ENCODE results near the gene PPP2R3A.

PPP2R3A gene

GRCh38 chr3:136021803-136022202 is 56.3 kb downstream of the PPP2R3A start:
- H3K18ac ChIP-seq (ENCODE audit: low read depth in 1 of 2, low read length in 2 of 2), result no peak overlapping the region
- H2BK12ac ChIP-seq (ENCODE audit: low read length in 2 of 2), result no peak overlapping the region
- no peak overlapping the region for H4K8ac ChIP-seq (ENCODE audit: low read length)
- H3K36me3 ChIP-seq (ENCODE audit: control insufficient read depth in 1 of 2, insufficient read depth in 2 of 2, low read depth in 1 of 2, low read length in 2 of 2), result peaks cover 0 to 2% of the 10 kb centered on the region in 2 experiments
- no peaks in the 10 kb centered on the region for H3K4me1 ChIP-seq (ENCODE audit: control insufficient read depth, insufficient read depth, low read depth, low read length)
- no peak overlapping the region for H4K91ac ChIP-seq (ENCODE audit: low read length)
- no peak overlapping the region for H2BK120ac ChIP-seq (ENCODE audit: low read depth, low read length)
- H3K79me1 ChIP-seq (replicated peaks; ENCODE audit: low read length, poor library complexity, severe bottlenecking), result peaks cover 12% of the 10 kb centered on the region
- H3K4me2 ChIP-seq (ENCODE audit: low read length, poor library complexity, severe bottlenecking), result no peak overlapping the region
- H3K9me3 ChIP-seq (ENCODE audit: control insufficient read depth, low read length), result no peaks in the 10 kb centered on the region
- no peaks in the 10 kb centered on the region for H3K27me3 ChIP-seq (ENCODE audit: control insufficient read depth in 1 of 2, insufficient read depth in 1 of 2, low read length in 2 of 2)
- no peak overlapping the region for H3K27ac ChIP-seq (ENCODE audit: low read length, poor library complexity, severe bottlenecking)
- no peak overlapping the region for H3K4me3 ChIP-seq (ENCODE audit: insufficient read depth in 1 of 2, low read depth in 1 of 2, low read length in 2 of 2)
- H3K4ac ChIP-seq (ENCODE audit: low read depth in 1 of 2, low read length in 2 of 2), result no peak overlapping the region
- WGBS, result no CpG with 5 or more reads among the region's 1 CpG
- H2AFZ ChIP-seq (ENCODE audit: low read depth, low read length), result no peak overlapping the region
- no peak overlapping the region for H3K23ac ChIP-seq (ENCODE audit: low read length in 2 of 2)
- H2BK5ac ChIP-seq (ENCODE audit: low read depth, low read length, poor library complexity, severe bottlenecking), result no peak overlapping the region
- no peak for DNase-seq
- no peak overlapping the region for H3K9ac ChIP-seq (ENCODE audit: low read length)
- no peak overlapping the region for H3K14ac ChIP-seq (ENCODE audit: low read length in 2 of 2)
- no peak overlapping the region for H2BK15ac ChIP-seq (ENCODE audit: low read depth, poor library complexity, severe bottlenecking)
- H2AK5ac ChIP-seq (ENCODE audit: low read length, severe bottlenecking), result no peak overlapping the region

GRCh38 chr3:136022529-136023263 is 57.2 kb downstream of the PPP2R3A start:
- Histone ChIP-seq H2BK120ac (ENCODE audit: low read depth, low read length) (no peak overlapping the region), H4K91ac (ENCODE audit: low read length) (no peak overlapping the region), H3K36me3 (ENCODE audit: control insufficient read depth in 1 of 2, insufficient read depth in 2 of 2, low read depth in 1 of 2, low read length in 2 of 2) (peaks cover 0 to 10% of the 10 kb centered on the region in 2 experiments), H2BK5ac (ENCODE audit: low read depth, low read length, poor library complexity, severe bottlenecking) (no peak overlapping the region), H3K9me3 (ENCODE audit: control insufficient read depth, low read length) (no peaks in the 10 kb centered on the region), H3K9ac (ENCODE audit: low read length) (no peak overlapping the region), H3K27ac (ENCODE audit: low read length, poor library complexity, severe bottlenecking) (no peak overlapping the region), H3K14ac (ENCODE audit: low read length in 2 of 2) (no peak overlapping the region), H3K18ac (ENCODE audit: low read depth in 1 of 2, low read length in 2 of 2) (no peak overlapping the region), H3K4ac (ENCODE audit: low read depth in 1 of 2, low read length in 2 of 2) (no peak overlapping the region), H3K4me3 (ENCODE audit: insufficient read depth in 1 of 2, low read depth in 1 of 2, low read length in 2 of 2) (no peak overlapping the region), H3K4me1 (ENCODE audit: control insufficient read depth, insufficient read depth, low read depth, low read length) (no peaks in the 10 kb centered on the region), H3K23ac (ENCODE audit: low read length in 2 of 2) (no peak overlapping the region), H4K8ac (ENCODE audit: low read length) (no peak overlapping the region), H2AK5ac (ENCODE audit: low read length, severe bottlenecking) (no peak overlapping the region), H3K79me1 (replicated peaks; ENCODE audit: low read length, poor library complexity, severe bottlenecking) (peaks cover 9% of the 10 kb centered on the region), H3K27me3 (ENCODE audit: control insufficient read depth in 1 of 2, insufficient read depth in 1 of 2, low read length in 2 of 2) (no peaks in the 10 kb centered on the region), H2BK15ac (ENCODE audit: low read depth, poor library complexity, severe bottlenecking) (no peak overlapping the region), H2BK12ac (ENCODE audit: low read length in 2 of 2) (no peak overlapping the region), H2AFZ (ENCODE audit: low read depth, low read length) (no peak overlapping the region), H3K4me2 (ENCODE audit: low read length, poor library complexity, severe bottlenecking) (no peak overlapping the region)
- no peak for DNase-seq
- WGBS, result 97% methylated on average over 4 of the region's 6 CpGs

GRCh38 chr3:136023264-136023978 is 57.9 kb downstream of the PPP2R3A start:
- no peak overlapping the region for H4K91ac ChIP-seq (ENCODE audit: low read length)
- peak; percentile 16 for DNase-seq
- peaks cover 9% of the 10 kb centered on the region for H3K79me1 ChIP-seq (replicated peaks; ENCODE audit: low read length, poor library complexity, severe bottlenecking)
- H3K4me3 ChIP-seq (ENCODE audit: insufficient read depth in 1 of 2, low read depth in 1 of 2, low read length in 2 of 2), result no peak overlapping the region
- H2AFZ ChIP-seq (ENCODE audit: low read depth, low read length), result no peak overlapping the region
- H3K36me3 ChIP-seq (ENCODE audit: control insufficient read depth in 1 of 2, insufficient read depth in 2 of 2, low read depth in 1 of 2, low read length in 2 of 2), result peaks cover 0 to 18% of the 10 kb centered on the region in 2 experiments
- no peaks in the 10 kb centered on the region for H3K4me1 ChIP-seq (ENCODE audit: control insufficient read depth, insufficient read depth, low read depth, low read length)
- H3K4me2 ChIP-seq (ENCODE audit: low read length, poor library complexity, severe bottlenecking), result no peak overlapping the region
- H2BK12ac ChIP-seq (ENCODE audit: low read length in 2 of 2), result no peak overlapping the region
- H3K9ac ChIP-seq (ENCODE audit: low read length), result no peak overlapping the region
- no peak overlapping the region for H2BK5ac ChIP-seq (ENCODE audit: low read depth, low read length, poor library complexity, severe bottlenecking)
- H2BK15ac ChIP-seq (ENCODE audit: low read depth, poor library complexity, severe bottlenecking), result no peak overlapping the region
- no peak overlapping the region for H4K8ac ChIP-seq (ENCODE audit: low read length)
- no peak overlapping the region for H3K18ac ChIP-seq (ENCODE audit: low read depth in 1 of 2, low read length in 2 of 2)
- no peaks in the 10 kb centered on the region for H3K27me3 ChIP-seq (ENCODE audit: control insufficient read depth in 1 of 2, insufficient read depth in 1 of 2, low read length in 2 of 2)
- no peak overlapping the region for H3K14ac ChIP-seq (ENCODE audit: low read length in 2 of 2)
- H2BK120ac ChIP-seq (ENCODE audit: low read depth, low read length), result no peak overlapping the region
- no peak overlapping the region for H3K27ac ChIP-seq (ENCODE audit: low read length, poor library complexity, severe bottlenecking)
- H3K4ac ChIP-seq (ENCODE audit: low read depth in 1 of 2, low read length in 2 of 2), result no peak overlapping the region
- no peak overlapping the region for H3K23ac ChIP-seq (ENCODE audit: low read length in 2 of 2)
- H3K9me3 ChIP-seq (ENCODE audit: control insufficient read depth, low read length), result no peaks in the 10 kb centered on the region
- WGBS, result 80% methylated on average over 2 of the region's 3 CpGs
- H2AK5ac ChIP-seq (ENCODE audit: low read length, severe bottlenecking), result no peak overlapping the region

- Histone ChIP-seq H3K23ac (ENCODE audit: low read length in 2 of 2) (no peak overlapping the region), H2BK15ac (ENCODE audit: low read depth, poor library complexity, severe bottlenecking) (no peak overlapping the region), H3K36me3 (ENCODE audit: control insufficient read depth in 1 of 2, insufficient read depth in 2 of 2, low read depth in 1 of 2, low read length in 2 of 2) (peaks cover 0 to 27% of the 10 kb centered on the region in 2 experiments), H3K9ac (ENCODE audit: low read length) (no peak overlapping the region), H2BK12ac (ENCODE audit: low read length in 2 of 2) (no peak overlapping the region), H3K9me3 (ENCODE audit: control insufficient read depth, low read length) (no peaks in the 10 kb centered on the region), H2AFZ (ENCODE audit: low read depth, low read length) (no peak overlapping the region), H3K27ac (ENCODE audit: low read length, poor library complexity, severe bottlenecking) (no peak overlapping the region), H4K91ac (ENCODE audit: low read length) (no peak overlapping the region), H3K4me2 (ENCODE audit: low read length, poor library complexity, severe bottlenecking) (no peak overlapping the region), H3K4me3 (ENCODE audit: insufficient read depth in 1 of 2, low read depth in 1 of 2, low read length in 2 of 2) (no peak overlapping the region), H3K27me3 (ENCODE audit: control insufficient read depth in 1 of 2, insufficient read depth in 1 of 2, low read length in 2 of 2) (no peaks in the 10 kb centered on the region), H3K79me1 (replicated peaks; ENCODE audit: low read length, poor library complexity, severe bottlenecking) (peaks cover 13% of the 10 kb centered on the region), H2AK5ac (ENCODE audit: low read length, severe bottlenecking) (no peak overlapping the region), H3K14ac (ENCODE audit: low read length in 2 of 2) (no peak overlapping the region), H2BK5ac (ENCODE audit: low read depth, low read length, poor library complexity, severe bottlenecking) (no peak overlapping the region), H4K8ac (ENCODE audit: low read length) (no peak overlapping the region), H2BK120ac (ENCODE audit: low read depth, low read length) (no peak overlapping the region), H3K18ac (ENCODE audit: low read depth in 1 of 2, low read length in 2 of 2) (no peak overlapping the region), H3K4me1 (ENCODE audit: control insufficient read depth, insufficient read depth, low read depth, low read length) (no peaks in the 10 kb centered on the region), H3K4ac (ENCODE audit: low read depth in 1 of 2, low read length in 2 of 2) (no peak overlapping the region)
- WGBS, result 55% methylated on average over 3 of the region's 3 CpGs
- no peak for DNase-seq
Measured at GRCh38 chr3:136036306-136036705, 70.8 kb downstream of the PPP2R3A start.

Data from mesenchymal stem cell (in vitro differentiated cells and primary cell).